ENCODE results near the gene CLEC10A. TPM values are rescaled to one million over a fixed set of nuclear protein-coding genes. Genes with fewer than 3 reads are reported as not detected.
"Not testable (repeated sequence)": the region's sequence is repeated elsewhere in the genome, so short reads cannot be mapped to it uniquely, and the experiment has no call there.

Gene CLEC10A
- polyA plus RNA-seq, 3 donors: 22.7 to 69.4 (median 61.9) TPM

GRCh38 chr17:7128160-7128559 lies 48.1 kb upstream of the CLEC10A start:
- Histone ChIP-seq H3K27me3 (ENCODE audit: control insufficient read depth in 2 of 2, insufficient read depth in 2 of 2, low read length in 2 of 2) (no peaks in the 10 kb centered on the region), H4K20me1 (ENCODE audit: insufficient read depth, low read length) (no peaks in the 10 kb centered on the region), H3K4me2 (replicated peaks; ENCODE audit: extremely low read depth, low read length, poor library complexity, severe bottlenecking) (no peak overlapping the region), H3K27ac (ENCODE audit: low read depth in 1 of 2, low read length in 2 of 2) (peak overlapping the region in 1 of 2 donors; percentile 100), H3K9me3 (replicated peaks in 1 of 2; ENCODE audit: control insufficient read depth in 1 of 2, insufficient read depth in 1 of 2, low read length in 2 of 2) (no peaks in the 10 kb centered on the region), H3K9ac (ENCODE audit: insufficient read depth, low read length, poor library complexity, severe bottlenecking) (no peak overlapping the region), H3K36me3 (replicated peaks in 1 of 2; ENCODE audit: control insufficient read depth in 1 of 2, insufficient read depth in 2 of 2, low read length in 2 of 2) (no peaks in the 10 kb centered on the region), H3K4me1 (ENCODE audit: control insufficient read depth in 1 of 2, insufficient read depth in 2 of 2, low read length in 2 of 2) (peaks cover 65 to 71% of the 10 kb centered on the region in 2 donors), H3K4me3 (replicated peaks in 1 of 3; ENCODE audit: low read depth in 2 of 3, low read length in 3 of 3) (no peak overlapping the region), H3K79me2 (ENCODE audit: insufficient read depth, low read length) (no peaks in the 10 kb centered on the region), H2AFZ (ENCODE audit: insufficient read depth, low read depth, low read length, poor library complexity, severe bottlenecking) (no peak overlapping the region)
- TF ChIP-seq CTCF (IDR thresholded peaks at IDR 0.05): no peak
- Mint-ChIP-seq H3K9me3 (peaks cover 0 to 2% (median 0%) of the 10 kb centered on the region in 7 donors), H3K4me3 (no peak overlapping the region), H3K27ac (peak overlapping the region in 3 of 7 donors; percentile 45 to 68 (median 68)), H3K4me1 (peaks cover 70% of the 10 kb centered on the region), H3K36me3 (peaks cover 0 to 4% of the 10 kb centered on the region in 2 donors), H3K27me3 (ENCODE audit: low read depth in 3 of 3) (peaks cover 0 to 3% (median 0%) of the 10 kb centered on the region in 3 donors)
- intact Hi-C loops (cut with micrococcal nuclease): no loop called here
- WGBS (ENCODE audit: insufficient coverage): 92% methylated on average over 3 of the region's 5 CpGs
- DNase-seq: no peak

GRCh38 chr17:7127501-7127900 lies 47.5 kb upstream of the CLEC10A start:
- peaks cover 71% of the 10 kb centered on the region for H3K4me1 Mint-ChIP-seq
- H3K27ac ChIP-seq (ENCODE audit: low read depth in 1 of 2, low read length in 2 of 2); H4K20me1 ChIP-seq (ENCODE audit: insufficient read depth, low read length); intact Hi-C loops (cut with micrococcal nuclease); DNase-seq; H3K36me3 Mint-ChIP-seq; H3K4me3 Mint-ChIP-seq; H3K9me3 Mint-ChIP-seq; H3K79me2 ChIP-seq (ENCODE audit: insufficient read depth, low read length); H3K36me3 ChIP-seq (replicated peaks in 1 of 2; ENCODE audit: control insufficient read depth in 1 of 2, insufficient read depth in 2 of 2, low read length in 2 of 2); H3K27me3 Mint-ChIP-seq (ENCODE audit: low read depth in 3 of 3); H2AFZ ChIP-seq (ENCODE audit: insufficient read depth, low read depth, low read length, poor library complexity, severe bottlenecking); H3K9me3 ChIP-seq (replicated peaks in 1 of 2; ENCODE audit: control insufficient read depth in 1 of 2, insufficient read depth in 1 of 2, low read length in 2 of 2); H3K9ac ChIP-seq (ENCODE audit: insufficient read depth, low read length, poor library complexity, severe bottlenecking); H3K27me3 ChIP-seq (ENCODE audit: control insufficient read depth in 2 of 2, insufficient read depth in 2 of 2, low read length in 2 of 2); H3K4me2 ChIP-seq (replicated peaks; ENCODE audit: extremely low read depth, low read length, poor library complexity, severe bottlenecking); H3K27ac Mint-ChIP-seq; H3K4me3 ChIP-seq (replicated peaks in 1 of 3; ENCODE audit: low read depth in 2 of 3, low read length in 3 of 3): not testable (repeated sequence)
- H3K4me1 ChIP-seq (ENCODE audit: control insufficient read depth in 1 of 2, insufficient read depth in 2 of 2, low read length in 2 of 2): peaks cover 68 to 72% of the 10 kb centered on the region in 2 donors
- WGBS (ENCODE audit: insufficient coverage): no CpG with 5 or more reads among the region's 5 CpGs

GRCh38 chr17:7126386-7126785 lies 46.3 kb upstream of the CLEC10A start:
- peaks cover 70% of the 10 kb centered on the region for H3K4me1 Mint-ChIP-seq
- H3K27ac ChIP-seq (ENCODE audit: low read depth in 1 of 2, low read length in 2 of 2); H3K79me2 ChIP-seq (ENCODE audit: insufficient read depth, low read length); intact Hi-C loops (cut with micrococcal nuclease); H2AFZ ChIP-seq (ENCODE audit: insufficient read depth, low read depth, low read length, poor library complexity, severe bottlenecking); H3K9ac ChIP-seq (ENCODE audit: insufficient read depth, low read length, poor library complexity, severe bottlenecking); H3K9me3 ChIP-seq (replicated peaks in 1 of 2; ENCODE audit: control insufficient read depth in 1 of 2, insufficient read depth in 1 of 2, low read length in 2 of 2); H3K4me2 ChIP-seq (replicated peaks; ENCODE audit: extremely low read depth, low read length, poor library complexity, severe bottlenecking); DNase-seq; H3K27me3 Mint-ChIP-seq (ENCODE audit: low read depth in 3 of 3); H3K36me3 ChIP-seq (replicated peaks in 1 of 2; ENCODE audit: control insufficient read depth in 1 of 2, insufficient read depth in 2 of 2, low read length in 2 of 2); H3K9me3 Mint-ChIP-seq; H3K4me3 ChIP-seq (replicated peaks in 1 of 3; ENCODE audit: low read depth in 2 of 3, low read length in 3 of 3); H3K4me3 Mint-ChIP-seq; H3K36me3 Mint-ChIP-seq; H3K27ac Mint-ChIP-seq; H4K20me1 ChIP-seq (ENCODE audit: insufficient read depth, low read length); H3K27me3 ChIP-seq (ENCODE audit: control insufficient read depth in 2 of 2, insufficient read depth in 2 of 2, low read length in 2 of 2): not testable (repeated sequence)
- WGBS (ENCODE audit: insufficient coverage): 92% methylated on average over 2 of the region's 12 CpGs
- peaks cover 68 to 73% of the 10 kb centered on the region in 2 donors for H3K4me1 ChIP-seq (ENCODE audit: control insufficient read depth in 1 of 2, insufficient read depth in 2 of 2, low read length in 2 of 2)
